Measurements from ENCODE around the gene ZSWIM7.

- TF ChIP-seq, protein P1, sequence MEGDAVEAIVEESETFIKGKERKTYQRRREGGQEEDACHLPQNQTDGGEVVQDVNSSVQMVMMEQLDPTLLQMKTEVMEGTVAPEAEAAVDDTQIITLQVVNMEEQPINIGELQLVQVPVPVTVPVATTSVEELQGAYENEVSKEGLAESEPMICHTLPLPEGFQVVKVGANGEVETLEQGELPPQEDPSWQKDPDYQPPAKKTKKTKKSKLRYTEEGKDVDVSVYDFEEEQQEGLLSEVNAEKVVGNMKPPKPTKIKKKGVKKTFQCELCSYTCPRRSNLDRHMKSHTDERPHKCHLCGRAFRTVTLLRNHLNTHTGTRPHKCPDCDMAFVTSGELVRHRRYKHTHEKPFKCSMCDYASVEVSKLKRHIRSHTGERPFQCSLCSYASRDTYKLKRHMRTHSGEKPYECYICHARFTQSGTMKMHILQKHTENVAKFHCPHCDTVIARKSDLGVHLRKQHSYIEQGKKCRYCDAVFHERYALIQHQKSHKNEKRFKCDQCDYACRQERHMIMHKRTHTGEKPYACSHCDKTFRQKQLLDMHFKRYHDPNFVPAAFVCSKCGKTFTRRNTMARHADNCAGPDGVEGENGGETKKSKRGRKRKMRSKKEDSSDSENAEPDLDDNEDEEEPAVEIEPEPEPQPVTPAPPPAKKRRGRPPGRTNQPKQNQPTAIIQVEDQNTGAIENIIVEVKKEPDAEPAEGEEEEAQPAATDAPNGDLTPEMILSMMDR (IDR thresholded peaks at IDR 0.05; ENCODE audit: low read depth, low read length, poor library complexity, severe bottlenecking) = no peak
- TF ChIP-seq EZH2phosphoT487 (IDR thresholded peaks at IDR 0.05; ENCODE audit: borderline replicate concordance, low read length) = no peak
These were observed 1.4 kb downstream of the ZSWIM7 start for GRCh38 chr17:15998031-15998562.

All from DOHH2 (cell line).